ENCODE measurements around the gene CACNG8. TPM values are rescaled to one million over a fixed set of nuclear protein-coding genes. Genes with fewer than 3 reads are reported as not detected.

The CACNG8 gene
- total RNA-seq, 4 donors from 2014 or later: not detected

GRCh38 chr19:53927739-53928138 lies 35.0 kb upstream of the CACNG8 start:
- in situ Hi-C loops (cut with MboI; ENCODE audit: low pct_ligation_motif_present in 1 of 4, low pct_unique_long_range_greater_than_20kb in 1 of 4, low sequenced_read_pairs in 3 of 4) (no loop called here), intact Hi-C loops (cut with DNase I; ENCODE audit: low total_unique reads) (no loop called here)
- no peaks in the 10 kb centered on the region for H3K27me3 ChIP-seq
- no peaks in the 10 kb centered on the region for H3K9me3 ChIP-seq
- WGBS, 2 donors (ENCODE audit: low coverage in 1 of 2): 19 to 46% methylated on average over 3 to 8 of the region's 8 CpGs
- H3K4me3 ChIP-seq: no peak overlapping the region
- DNase-seq: no peak
- H3K4me1 ChIP-seq: no peaks in the 10 kb centered on the region
- no peaks in the 10 kb centered on the region for H3K36me3 ChIP-seq
- TF ChIP-seq POLR2AphosphoS5 (IDR thresholded peaks at IDR 0.05): no peak
- TF ChIP-seq EP300 (IDR thresholded peaks at IDR 0.05; ENCODE audit: low read depth): no peak
- no peak for TF ChIP-seq POLR2A (IDR thresholded peaks at IDR 0.05)
- TF ChIP-seq CTCF (IDR thresholded peaks at IDR 0.05): no peak
- no peak overlapping the region for H3K27ac ChIP-seq

- Histone ChIP-seq H3K4me3 (no peak overlapping the region), H3K27me3 (peaks cover 16% of the 10 kb centered on the region), H3K4me1 (no peaks in the 10 kb centered on the region), H3K9me3 (no peaks in the 10 kb centered on the region), H3K27ac (no peak overlapping the region), H3K36me3 (no peaks in the 10 kb centered on the region)
- WGBS, 2 donors (ENCODE audit: low coverage in 1 of 2): 41 to 58% methylated on average over 5 to 7 of the region's 7 CpGs
- intact Hi-C loops (cut with DNase I; ENCODE audit: low total_unique reads): no loop called here
- in situ Hi-C loops (cut with MboI; ENCODE audit: low pct_ligation_motif_present in 1 of 4, low pct_unique_long_range_greater_than_20kb in 1 of 4, low sequenced_read_pairs in 3 of 4): no loop called here
- no peak for DNase-seq
- no peak for TF ChIP-seq CTCF (IDR thresholded peaks at IDR 0.05)
- TF ChIP-seq EP300 (IDR thresholded peaks at IDR 0.05; ENCODE audit: low read depth): no peak
- no peak for TF ChIP-seq POLR2AphosphoS5 (IDR thresholded peaks at IDR 0.05)
- no peak for TF ChIP-seq POLR2A (IDR thresholded peaks at IDR 0.05)
Observed at GRCh38 chr19:53936029-53936428, 26.7 kb upstream of the CACNG8 start.

- Histone ChIP-seq H3K9me3 (no peaks in the 10 kb centered on the region), H3K27me3 (peaks cover 56% of the 10 kb centered on the region), H3K27ac (no peak overlapping the region), H3K36me3 (no peaks in the 10 kb centered on the region), H3K4me1 (no peaks in the 10 kb centered on the region), H3K4me3 (no peak overlapping the region)
- 5 to 31% methylated on average over 4 to 50 of the region's 55 CpGs for WGBS, 2 donors (ENCODE audit: low coverage in 1 of 2)
- intact Hi-C loops (cut with DNase I; ENCODE audit: low total_unique reads): no loop called here
- in situ Hi-C loops (cut with MboI; ENCODE audit: low pct_ligation_motif_present in 1 of 4, low pct_unique_long_range_greater_than_20kb in 1 of 4, low sequenced_read_pairs in 3 of 4): no loop called here
- DNase-seq: no peak
- TF ChIP-seq EP300 (IDR thresholded peaks at IDR 0.05; ENCODE audit: low read depth) (no peak), POLR2AphosphoS5 (IDR thresholded peaks at IDR 0.05) (no peak), POLR2A (IDR thresholded peaks at IDR 0.05) (no peak), CTCF (IDR thresholded peaks at IDR 0.05) (no peak)
Observed at GRCh38 chr19:53942001-53942786, 20.5 kb upstream of the CACNG8 start.

GRCh38 chr19:53944416-53944815 lies 18.3 kb upstream of the CACNG8 start:
- no peak overlapping the region for H3K27ac ChIP-seq
- TF ChIP-seq POLR2AphosphoS5 (IDR thresholded peaks at IDR 0.05): no peak
- TF ChIP-seq CTCF (IDR thresholded peaks at IDR 0.05): no peak
- TF ChIP-seq POLR2A (IDR thresholded peaks at IDR 0.05): no peak
- no peak for TF ChIP-seq EP300 (IDR thresholded peaks at IDR 0.05; ENCODE audit: low read depth)
- H3K4me3 ChIP-seq: no peak overlapping the region
- peaks cover 56% of the 10 kb centered on the region for H3K27me3 ChIP-seq
- H3K36me3 ChIP-seq: no peaks in the 10 kb centered on the region
- no peaks in the 10 kb centered on the region for H3K9me3 ChIP-seq
- no peak for DNase-seq
- 76% methylated on average over 4 of the region's 4 CpGs; no CpG with 5 or more reads in 1 of the 2 donors for WGBS, 2 donors (ENCODE audit: low coverage in 1 of 2)
- intact Hi-C loops (cut with DNase I; ENCODE audit: low total_unique reads): no loop called here
- no peaks in the 10 kb centered on the region for H3K4me1 ChIP-seq
- in situ Hi-C loops (cut with MboI; ENCODE audit: low pct_ligation_motif_present in 1 of 4, low pct_unique_long_range_greater_than_20kb in 1 of 4, low sequenced_read_pairs in 3 of 4): no loop called here
